Measurements from ENCODE around the gene ZCCHC10. TPM values are rescaled to one million over a fixed set of nuclear protein-coding genes. Genes with fewer than 3 reads are reported as not detected.

ZCCHC10 gene
- 19.2 TPM for polyA plus RNA-seq (2013, experiment 1 of 2)
- polyA plus RNA-seq (2013, experiment 2 of 2), result 26.3 TPM

DNA sequence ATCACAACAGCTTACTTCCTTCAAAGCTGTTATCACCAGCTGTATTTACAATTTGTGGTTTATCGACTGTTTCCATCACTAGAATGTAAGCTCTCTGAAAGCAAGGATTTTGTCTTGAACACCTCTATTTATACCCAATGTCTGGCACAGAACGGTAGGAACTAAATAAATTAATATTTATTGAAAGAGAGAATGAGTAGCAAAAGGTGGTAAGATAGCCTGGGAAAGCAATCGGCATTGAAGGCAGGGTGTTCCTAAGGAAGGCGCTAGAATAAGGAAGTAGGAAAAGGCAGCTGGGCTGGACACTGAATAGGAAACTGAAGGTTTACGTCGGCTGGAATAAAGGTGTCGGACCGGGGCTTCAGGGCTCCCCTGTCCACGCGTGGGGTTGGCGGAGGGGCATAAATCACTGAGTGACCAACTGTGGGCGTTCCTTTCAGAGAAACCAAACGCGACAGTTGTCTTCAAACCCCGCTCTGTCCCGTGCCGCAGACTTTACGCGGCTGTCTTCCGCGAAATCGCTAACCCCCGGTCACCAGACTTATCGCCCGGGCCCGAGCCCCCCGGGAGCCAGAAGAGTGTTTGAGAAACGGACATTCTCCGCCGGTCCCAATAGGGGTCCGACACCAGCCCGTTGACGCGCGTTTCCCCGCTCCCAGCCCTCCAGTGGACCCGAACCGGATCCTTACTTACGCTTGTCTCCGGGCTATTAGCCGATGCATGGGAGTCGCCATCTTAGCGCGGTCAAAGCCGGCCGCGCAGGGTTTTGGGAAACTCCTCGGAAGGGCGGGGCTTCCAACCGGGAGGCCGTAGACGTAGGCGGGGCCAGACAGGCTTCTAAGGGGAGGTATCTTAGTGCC lies at the start of gene ZCCHC10:
Gene ZCCHC10 (minus strand): TSS at position 746 of the 860 bp plus-strand sequence. CDS start 12 bp downstream, at position 734.
- H3K27ac ChIP-seq (ENCODE audit: low read depth, low read length, severe bottlenecking), result peak within 1 kb of the TSS; percentile 92
- peak within 1 kb of the TSS; percentile 89 for H3K4me3 ChIP-seq (ENCODE audit: extremely low read depth, insufficient read depth, low read length, poor library complexity, severe bottlenecking)
- H3K36me3 ChIP-seq (ENCODE audit: control insufficient read depth, insufficient read depth, low read length), result peaks cover 28% of the 10 kb centered on the region
- H3K4me1 ChIP-seq (ENCODE audit: control insufficient read depth, insufficient read depth, low read length, poor library complexity, severe bottlenecking), result peaks cover 8% of the 10 kb centered on the region
- H3K9me3 ChIP-seq (ENCODE audit: control insufficient read depth, low read length), result no peaks in the 10 kb centered on the region
- WGBS, 2 experiments (ENCODE audit: insufficient coverage in 2 of 2), result 0 to 1% methylated on average over 45 to 51 of the region's 53 CpGs

DNA sequence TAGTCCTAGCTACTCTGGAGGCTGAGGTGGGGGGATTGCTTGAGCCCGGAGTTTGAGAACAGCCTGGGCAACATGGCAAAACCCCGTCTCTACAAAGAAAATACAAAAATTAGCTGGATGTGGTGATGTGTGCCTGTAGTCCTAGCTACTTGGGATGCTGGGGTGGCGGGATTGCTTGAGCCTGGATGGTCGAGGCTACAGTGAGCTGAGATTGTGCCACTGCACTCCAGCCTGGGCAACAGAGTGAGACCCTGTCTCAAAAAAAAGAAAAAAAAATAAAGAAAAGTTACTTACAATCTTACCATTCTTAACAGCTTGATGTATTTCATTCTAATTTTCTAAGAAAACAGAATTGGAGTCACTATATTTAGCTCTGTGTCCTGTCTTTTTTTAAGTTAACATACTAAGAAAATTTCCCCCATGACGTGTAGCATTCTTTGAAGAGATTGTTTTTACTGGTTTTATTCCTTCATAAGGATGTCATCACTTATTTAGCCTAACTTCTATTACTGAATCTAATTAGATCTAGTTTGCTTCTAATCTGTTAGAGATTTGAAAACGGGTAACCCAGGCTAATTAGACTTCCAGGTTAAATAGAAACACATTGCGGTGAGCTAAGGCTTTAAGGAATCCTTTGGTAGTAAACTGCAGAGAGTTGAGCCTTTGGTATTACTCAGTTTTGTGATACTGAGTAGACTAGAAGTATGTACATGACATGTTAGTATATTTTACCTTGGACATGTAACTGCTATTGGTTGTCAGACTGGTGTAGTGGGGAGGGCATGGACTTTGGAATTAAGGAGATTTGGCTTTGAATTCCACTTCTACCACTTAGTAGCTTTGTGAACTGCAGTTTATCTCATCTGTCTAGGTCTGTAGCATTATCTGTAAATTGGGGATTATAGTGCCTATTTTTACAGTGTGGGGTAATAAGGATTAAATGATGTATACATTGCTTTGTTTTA lies 49.5 kb upstream of the ZCCHC10 start:
- 75 to 80% methylated on average over 4 to 5 of the region's 7 CpGs for WGBS, 2 experiments (ENCODE audit: insufficient coverage in 2 of 2)
- no peaks in the 10 kb centered on the region for H3K4me1 ChIP-seq (ENCODE audit: control insufficient read depth, insufficient read depth, low read length, poor library complexity, severe bottlenecking)
- no peak overlapping the region for H3K4me3 ChIP-seq (ENCODE audit: extremely low read depth, insufficient read depth, low read length, poor library complexity, severe bottlenecking)
- H3K9me3 ChIP-seq (ENCODE audit: control insufficient read depth, low read length), result no peaks in the 10 kb centered on the region
- H3K36me3 ChIP-seq (ENCODE audit: control insufficient read depth, insufficient read depth, low read length), result peaks cover 81% of the 10 kb centered on the region
- H3K27ac ChIP-seq (ENCODE audit: low read depth, low read length, severe bottlenecking), result no peak overlapping the region

DNA sequence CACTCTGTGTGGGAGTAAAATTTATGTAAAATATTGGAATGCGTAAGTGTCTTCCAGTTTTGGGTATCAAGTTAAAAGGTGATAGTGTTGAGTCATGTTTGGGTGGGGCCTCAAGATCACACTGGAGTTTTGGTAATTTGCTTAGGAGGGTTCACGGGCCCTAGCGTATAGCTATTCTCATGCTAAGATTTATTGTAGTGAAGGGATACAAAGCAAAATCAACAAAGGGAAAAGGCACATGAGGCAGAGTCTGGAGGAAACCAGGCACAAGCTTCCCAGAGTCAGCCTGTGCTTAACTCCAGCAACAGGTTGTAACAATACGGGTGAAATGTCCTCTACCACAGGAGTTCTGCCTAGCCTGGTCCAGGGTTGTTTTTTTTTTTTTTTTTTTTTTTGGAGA lies 45.7 kb upstream of the ZCCHC10 start:
- WGBS, 2 experiments (ENCODE audit: insufficient coverage in 2 of 2), result 97 to 100% methylated on average over 3 of the region's 4 CpGs
- Histone ChIP-seq H3K36me3 (ENCODE audit: control insufficient read depth, insufficient read depth, low read length) (peaks cover 94% of the 10 kb centered on the region), H3K27ac (ENCODE audit: low read depth, low read length, severe bottlenecking) (no peak overlapping the region), H3K9me3 (ENCODE audit: control insufficient read depth, low read length) (no peaks in the 10 kb centered on the region), H3K4me1 (ENCODE audit: control insufficient read depth, insufficient read depth, low read length, poor library complexity, severe bottlenecking) (no peaks in the 10 kb centered on the region), H3K4me3 (ENCODE audit: extremely low read depth, insufficient read depth, low read length, poor library complexity, severe bottlenecking) (no peak overlapping the region)

- Histone ChIP-seq H3K36me3 (ENCODE audit: control insufficient read depth, insufficient read depth, low read length) (peaks cover 66% of the 10 kb centered on the region), H3K4me1 (ENCODE audit: control insufficient read depth, insufficient read depth, low read length, poor library complexity, severe bottlenecking) (no peaks in the 10 kb centered on the region), H3K9me3 (ENCODE audit: control insufficient read depth, low read length) (no peaks in the 10 kb centered on the region), H3K4me3 (ENCODE audit: extremely low read depth, insufficient read depth, low read length, poor library complexity, severe bottlenecking) (no peak overlapping the region), H3K27ac (ENCODE audit: low read depth, low read length, severe bottlenecking) (no peak overlapping the region)
- no CpG with 5 or more reads among the region's 2 CpGs for WGBS, 2 experiments (ENCODE audit: insufficient coverage in 2 of 2)
Measured at GRCh38 chr5:133066045-133066444, 39.7 kb upstream of the ZCCHC10 start.

DNA sequence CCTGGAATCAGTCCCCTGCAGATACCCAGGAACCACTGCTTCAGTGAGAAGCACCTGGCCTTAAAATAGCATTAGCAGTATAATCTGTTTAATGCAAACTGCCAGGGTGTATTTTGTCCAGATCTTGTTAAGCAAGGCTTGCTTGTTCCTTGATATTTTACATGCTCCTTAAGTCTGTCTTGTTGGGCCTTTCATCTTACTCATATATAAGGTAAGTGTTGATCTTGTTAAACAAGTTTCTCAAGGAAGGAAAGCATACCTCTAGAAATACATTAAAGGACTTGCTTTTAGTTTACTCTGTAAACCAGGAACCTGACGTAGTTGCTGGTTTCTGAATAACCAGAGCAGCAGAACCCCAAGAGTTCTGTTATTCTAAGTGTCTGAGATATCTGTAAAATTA lies 39.1 kb upstream of the ZCCHC10 start:
- Histone ChIP-seq H3K36me3 (ENCODE audit: control insufficient read depth, insufficient read depth, low read length) (peaks cover 60% of the 10 kb centered on the region), H3K9me3 (ENCODE audit: control insufficient read depth, low read length) (no peaks in the 10 kb centered on the region), H3K4me1 (ENCODE audit: control insufficient read depth, insufficient read depth, low read length, poor library complexity, severe bottlenecking) (no peaks in the 10 kb centered on the region), H3K4me3 (ENCODE audit: extremely low read depth, insufficient read depth, low read length, poor library complexity, severe bottlenecking) (no peak overlapping the region), H3K27ac (ENCODE audit: low read depth, low read length, severe bottlenecking) (no peak overlapping the region)
- 50 to 56% methylated on average over 1 of the region's 1 CpG for WGBS, 2 experiments (ENCODE audit: insufficient coverage in 2 of 2)

- Histone ChIP-seq H3K9me3 (ENCODE audit: control insufficient read depth, low read length) (no peaks in the 10 kb centered on the region), H3K4me3 (ENCODE audit: extremely low read depth, insufficient read depth, low read length, poor library complexity, severe bottlenecking) (no peak overlapping the region), H3K36me3 (ENCODE audit: control insufficient read depth, insufficient read depth, low read length) (peaks cover 46% of the 10 kb centered on the region), H3K27ac (ENCODE audit: low read depth, low read length, severe bottlenecking) (no peak overlapping the region), H3K4me1 (ENCODE audit: control insufficient read depth, insufficient read depth, low read length, poor library complexity, severe bottlenecking) (no peaks in the 10 kb centered on the region)
- 79 to 82% methylated on average over 8 to 9 of the region's 10 CpGs for WGBS, 2 experiments (ENCODE audit: insufficient coverage in 2 of 2)
Measured at GRCh38 chr5:133063965-133064364, 37.6 kb upstream of the ZCCHC10 start.

DNA sequence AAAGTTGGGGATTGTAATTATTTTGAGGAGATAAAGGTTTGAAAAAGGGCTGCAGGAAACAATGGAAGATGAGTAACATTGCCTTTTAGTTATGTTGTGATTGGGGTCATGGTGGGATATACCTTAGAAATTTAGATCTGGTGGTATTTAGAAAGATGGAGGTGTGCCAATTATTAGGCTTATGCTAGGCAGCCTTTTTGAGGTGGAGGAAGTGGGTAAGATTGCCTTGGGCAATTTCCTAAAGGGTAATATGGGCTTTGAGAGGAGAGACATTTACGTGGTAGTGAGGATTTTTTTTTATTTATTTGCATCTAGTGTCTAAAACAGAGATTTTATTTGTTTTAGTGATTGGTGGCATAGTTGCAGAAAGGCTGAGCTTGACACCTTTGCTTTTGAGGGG lies 35.9 kb upstream of the ZCCHC10 start:
- no peaks in the 10 kb centered on the region for H3K4me1 ChIP-seq (ENCODE audit: control insufficient read depth, insufficient read depth, low read length, poor library complexity, severe bottlenecking)
- H3K4me3 ChIP-seq (ENCODE audit: extremely low read depth, insufficient read depth, low read length, poor library complexity, severe bottlenecking), result no peak overlapping the region
- H3K27ac ChIP-seq (ENCODE audit: low read depth, low read length, severe bottlenecking), result no peak overlapping the region
- 100% methylated on average over 1 of the region's 1 CpG for WGBS, 2 experiments (ENCODE audit: insufficient coverage in 2 of 2)
- H3K36me3 ChIP-seq (ENCODE audit: control insufficient read depth, insufficient read depth, low read length), result peaks cover 29% of the 10 kb centered on the region
- no peaks in the 10 kb centered on the region for H3K9me3 ChIP-seq (ENCODE audit: control insufficient read depth, low read length)

DNA sequence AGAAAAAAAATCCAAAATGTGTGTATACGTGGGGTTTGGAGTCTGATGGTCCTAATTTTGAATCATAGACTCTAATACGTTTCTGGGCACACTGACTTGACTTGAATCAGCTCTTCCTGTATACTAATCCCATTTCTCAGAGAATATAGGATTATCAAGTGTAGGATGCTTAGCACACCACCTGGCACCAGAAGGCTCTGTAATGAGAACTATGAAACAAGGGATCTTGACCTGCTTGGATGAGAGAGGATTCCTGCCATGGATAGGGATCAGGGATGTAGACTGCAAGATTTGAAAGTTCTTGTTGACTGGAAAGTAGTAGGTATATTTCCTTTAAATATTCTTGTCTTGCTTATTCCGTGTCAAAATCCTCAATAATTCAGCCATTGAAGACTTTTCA lies 33.3 kb upstream of the ZCCHC10 start:
- Histone ChIP-seq H3K36me3 (ENCODE audit: control insufficient read depth, insufficient read depth, low read length) (peaks cover 5% of the 10 kb centered on the region), H3K4me3 (ENCODE audit: extremely low read depth, insufficient read depth, low read length, poor library complexity, severe bottlenecking) (no peak overlapping the region), H3K4me1 (ENCODE audit: control insufficient read depth, insufficient read depth, low read length, poor library complexity, severe bottlenecking) (no peaks in the 10 kb centered on the region), H3K27ac (ENCODE audit: low read depth, low read length, severe bottlenecking) (no peak overlapping the region), H3K9me3 (ENCODE audit: control insufficient read depth, low read length) (no peaks in the 10 kb centered on the region)
- WGBS, 2 experiments (ENCODE audit: insufficient coverage in 2 of 2), result 93% methylated on average over 2 of the region's 3 CpGs; no CpG with 5 or more reads in 1 of the 2 experiments

DNA sequence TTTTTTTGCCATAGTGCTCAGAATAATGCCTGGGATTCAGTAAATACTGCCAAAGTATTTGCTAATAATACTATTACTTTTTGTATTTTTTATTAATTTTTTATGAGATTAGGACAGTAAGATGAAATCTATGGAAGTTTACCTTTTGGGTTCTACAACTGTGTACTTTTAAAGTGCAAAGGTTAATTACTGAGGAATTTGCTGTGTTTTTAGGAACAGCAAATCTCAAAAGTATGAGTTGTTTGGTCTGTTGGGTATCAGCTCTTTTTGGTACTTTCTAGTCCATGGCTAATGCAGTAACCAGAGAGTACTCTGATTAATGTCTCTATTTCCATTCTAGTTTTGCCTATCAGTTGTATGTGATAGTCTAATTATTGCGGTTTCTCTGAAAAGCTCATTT lies 30.5 kb upstream of the ZCCHC10 start:
- H3K9me3 ChIP-seq (ENCODE audit: control insufficient read depth, low read length), result no peaks in the 10 kb centered on the region
- WGBS, 2 experiments (ENCODE audit: insufficient coverage in 2 of 2), result 100% methylated on average over 1 of the region's 1 CpG

DNA sequence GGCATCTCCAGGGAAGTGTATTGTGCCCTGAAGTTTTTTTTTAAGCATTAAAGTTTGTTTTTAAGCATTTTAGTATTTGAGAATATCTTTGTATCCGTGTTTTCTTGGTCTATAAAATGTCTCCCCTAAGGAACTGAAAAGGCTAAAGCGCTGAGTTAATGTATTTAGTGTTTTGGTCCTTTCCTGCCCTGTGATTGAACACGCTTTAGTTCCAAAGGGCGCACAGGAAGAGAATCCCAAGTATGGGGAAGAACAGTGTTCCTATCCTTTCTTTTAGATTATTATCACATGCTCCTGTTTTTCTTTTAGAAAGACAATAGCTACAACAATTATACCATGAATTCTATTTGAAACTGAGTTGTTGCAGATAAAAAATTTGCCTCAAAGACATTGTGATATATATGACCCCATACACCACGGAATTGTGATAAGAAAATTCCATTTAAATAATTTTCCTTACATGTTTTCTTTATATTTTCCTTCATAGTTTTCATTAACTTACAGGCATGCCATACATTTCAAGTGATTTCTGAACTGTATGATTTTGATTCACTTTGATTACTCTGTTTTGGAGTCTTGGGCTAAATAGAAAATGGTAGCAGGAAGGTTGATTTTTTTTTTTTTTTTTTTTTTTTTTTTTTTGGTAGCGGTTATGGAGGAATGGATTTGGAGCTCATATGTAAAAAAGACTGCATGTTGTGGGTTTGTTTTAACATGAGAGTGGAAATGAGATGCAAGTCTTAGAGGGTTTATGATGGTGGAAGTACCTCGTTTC lies 28.5 kb upstream of the ZCCHC10 start:
- H3K4me3 ChIP-seq (ENCODE audit: extremely low read depth, insufficient read depth, low read length, poor library complexity, severe bottlenecking), result no peak overlapping the region
- H3K27ac ChIP-seq (ENCODE audit: low read depth, low read length, severe bottlenecking), result no peak overlapping the region
- 91 to 92% methylated on average over 2 to 4 of the region's 7 CpGs for WGBS, 2 experiments (ENCODE audit: insufficient coverage in 2 of 2)
- peaks cover 4% of the 10 kb centered on the region for H3K4me1 ChIP-seq (ENCODE audit: control insufficient read depth, insufficient read depth, low read length, poor library complexity, severe bottlenecking)
- peaks cover 12% of the 10 kb centered on the region for H3K36me3 ChIP-seq (ENCODE audit: control insufficient read depth, insufficient read depth, low read length)
- no peaks in the 10 kb centered on the region for H3K9me3 ChIP-seq (ENCODE audit: control insufficient read depth, low read length)

More for the DNA sequence above, 30.5 kb upstream of the ZCCHC10 start:
- Histone ChIP-seq H3K4me1 (ENCODE audit: control insufficient read depth, insufficient read depth, low read length, poor library complexity, severe bottlenecking) (no peaks in the 10 kb centered on the region), H3K36me3 (ENCODE audit: control insufficient read depth, insufficient read depth, low read length) (peaks cover 15% of the 10 kb centered on the region), H3K4me3 (ENCODE audit: extremely low read depth, insufficient read depth, low read length, poor library complexity, severe bottlenecking) (no peak overlapping the region), H3K27ac (ENCODE audit: low read depth, low read length, severe bottlenecking) (no peak overlapping the region)

Data from mesodermal cell (in vitro differentiated cells).